HG03432 (cell line): ENCODE data around the gene ATP6V1G3.
A peak's percentile ranks its signal among the peaks of the same experiment; 100 is the strongest.
"Not testable (repeated sequence)": the region's sequence is repeated elsewhere in the genome, so short reads cannot be mapped to it uniquely, and the experiment has no call there.

Source experiments
- ATAC-seq: cut with Tn5 transposase; IDR thresholded peaks from one replicate; pipeline ENCODE4 v1.9.1; 2021; ENCODE audit warnings: mild to moderate bottlenecking, moderate library complexity; ENCODE audit not compliant: unreplicated experiment

Gene ATP6V1G3

DNA sequence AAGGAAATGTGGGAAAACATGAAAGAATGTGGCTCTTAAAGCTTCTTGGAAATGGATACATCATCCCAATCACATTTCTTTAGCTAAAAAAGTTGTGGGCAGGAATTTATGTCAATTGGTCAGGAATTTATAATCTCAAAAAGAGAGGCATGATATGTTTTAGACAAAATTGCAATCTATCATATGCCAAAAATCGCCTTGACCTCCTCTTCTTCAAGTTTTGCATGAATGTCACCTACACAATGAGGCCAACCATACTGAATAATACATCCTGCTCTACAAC, 42.4 kb downstream of the ATP6V1G3 start:
- ATAC-seq = no peak

DNA sequence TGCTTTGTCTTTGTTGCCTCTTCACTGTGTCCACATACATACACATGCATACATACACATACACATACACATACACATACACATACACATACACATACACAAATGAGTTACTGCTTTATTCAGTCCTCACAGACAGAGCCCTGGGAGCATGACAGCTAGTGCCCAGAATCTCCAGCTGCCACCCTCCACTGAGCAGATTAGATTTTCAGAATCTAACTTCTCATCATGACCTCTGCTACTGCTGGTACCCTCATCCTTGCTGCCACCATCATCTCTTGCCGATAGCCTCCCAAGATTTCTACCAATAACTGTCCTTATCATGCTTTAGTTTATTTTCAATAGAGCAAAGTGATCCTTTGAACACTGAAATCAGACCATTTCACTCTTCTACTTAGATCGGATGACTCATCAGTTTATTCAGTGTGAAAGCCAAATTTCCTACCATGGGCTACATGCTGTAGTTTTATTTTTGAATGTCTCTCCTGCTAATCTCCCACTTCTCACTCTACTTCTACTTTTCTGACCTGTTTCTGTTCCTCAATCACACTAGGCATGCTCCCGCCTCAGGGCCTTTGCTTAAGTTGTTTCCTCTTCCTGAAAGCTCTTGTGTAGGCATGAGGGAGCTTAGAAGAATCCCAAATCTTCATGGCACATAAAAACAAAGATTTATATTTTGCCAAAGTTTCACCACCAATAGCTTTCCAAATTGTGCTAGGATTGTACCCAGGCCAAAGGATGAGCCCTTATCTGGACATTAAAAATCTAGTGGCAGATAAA, 43.0 kb downstream of the ATP6V1G3 start:
- ATAC-seq = peak; percentile 49

DNA sequence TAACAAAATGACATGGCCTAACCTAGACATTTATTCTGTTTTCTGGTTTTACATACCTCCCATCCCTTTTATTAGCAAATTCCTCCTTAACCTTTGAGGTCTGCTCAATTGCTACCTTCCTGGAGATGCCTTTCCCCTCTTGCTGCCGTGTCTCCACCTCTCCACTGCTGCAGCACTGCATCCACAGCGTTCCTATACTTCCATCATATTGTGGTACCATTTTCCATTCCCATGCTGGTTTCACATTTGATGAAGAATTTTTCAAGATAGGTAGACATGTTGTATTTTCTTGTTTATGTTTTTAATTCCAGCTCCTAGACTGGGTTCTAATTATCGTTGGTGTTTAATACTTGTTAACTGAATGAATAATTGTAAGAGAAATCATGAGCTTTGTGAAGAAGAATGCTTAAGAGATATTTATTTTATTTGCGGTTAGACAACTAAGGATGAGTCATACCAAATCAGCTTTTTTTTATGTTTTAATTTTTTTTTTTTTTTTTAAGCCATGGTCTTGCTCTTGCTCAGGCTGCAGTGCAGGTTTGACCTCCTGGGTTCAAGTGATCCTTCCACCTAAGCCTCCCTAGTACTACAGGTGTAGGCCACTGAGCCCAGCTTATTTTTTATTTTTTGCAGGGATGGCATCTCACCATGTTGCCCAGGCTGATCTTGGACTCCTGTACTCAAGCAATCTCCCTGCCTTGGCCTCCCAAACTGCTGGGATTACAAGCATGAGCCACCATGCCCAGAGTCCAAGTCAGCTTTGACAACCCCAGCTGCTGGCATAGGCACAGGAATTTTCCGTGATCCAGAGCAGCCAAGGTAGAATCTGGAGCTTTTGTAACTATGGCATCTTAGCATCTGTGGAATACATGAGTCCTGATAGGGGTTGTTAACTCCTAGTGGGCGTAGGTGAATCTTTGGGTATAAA, 44.0 kb downstream of the ATP6V1G3 start:
- ATAC-seq = no peak

DNA sequence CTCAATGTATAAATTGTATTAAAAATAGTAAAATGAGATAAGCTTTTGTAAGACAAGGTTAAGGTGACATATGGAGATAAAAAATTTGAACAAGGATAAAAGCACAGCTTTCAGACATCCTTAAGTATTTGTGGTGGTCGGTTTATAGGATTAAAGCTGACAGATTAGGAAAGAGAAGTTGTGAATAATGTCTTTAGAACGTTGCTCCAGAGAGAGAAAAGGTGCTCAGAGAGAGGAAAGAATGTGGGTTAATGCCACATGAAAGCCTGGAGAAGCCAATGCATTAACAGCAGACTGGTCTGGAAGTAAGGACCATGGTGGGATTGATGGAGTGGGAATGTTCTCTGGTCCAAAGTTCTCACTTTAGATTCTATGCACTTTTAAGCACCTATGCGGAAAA, 44.8 kb downstream of the ATP6V1G3 start:
- ATAC-seq = no peak

DNA sequence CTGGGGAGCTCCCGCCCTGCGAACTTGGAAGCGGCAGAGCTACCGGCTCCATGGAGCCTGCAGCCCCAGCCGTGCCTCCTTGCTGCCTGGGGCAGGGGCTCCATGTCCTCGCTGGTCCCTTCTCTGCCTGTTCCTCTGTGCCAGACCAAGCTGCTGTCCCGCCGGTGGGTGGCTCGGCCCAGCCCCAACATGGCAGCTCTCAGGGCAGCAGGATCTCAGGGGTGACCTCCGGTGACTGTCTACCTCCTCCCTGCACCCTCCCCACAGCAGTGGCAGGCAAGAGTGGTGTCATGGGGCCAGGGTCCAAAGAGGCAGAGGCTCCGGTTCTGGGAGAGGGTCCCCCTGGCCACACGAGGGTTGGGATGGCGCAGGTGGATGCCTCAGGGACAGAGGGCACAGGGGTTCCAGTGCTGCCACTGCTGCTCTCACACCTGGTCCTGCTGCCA, 45.8 kb downstream of the ATP6V1G3 start:
- ATAC-seq = no peak

DNA sequence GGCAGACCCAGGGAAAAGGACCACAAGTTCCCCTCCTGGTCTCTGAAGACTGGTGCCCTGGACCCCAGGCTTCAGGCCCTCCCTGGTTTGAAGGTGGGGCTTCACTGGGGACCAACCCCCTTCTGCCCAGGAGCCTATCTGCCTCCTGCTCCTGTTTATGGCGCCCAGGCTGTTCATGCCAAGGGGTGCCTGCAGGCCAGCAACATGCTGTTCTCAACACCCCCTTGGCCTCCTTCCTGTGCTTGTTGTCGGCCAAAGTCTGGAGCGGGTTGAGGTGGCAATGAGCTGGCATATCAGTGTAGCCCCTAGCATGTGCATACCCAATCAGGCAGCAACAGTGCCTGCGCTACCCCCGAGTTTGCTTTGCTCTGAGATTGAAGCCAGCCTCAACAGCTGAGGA, 46.3 kb downstream of the ATP6V1G3 start:
- ATAC-seq = no peak

DNA sequence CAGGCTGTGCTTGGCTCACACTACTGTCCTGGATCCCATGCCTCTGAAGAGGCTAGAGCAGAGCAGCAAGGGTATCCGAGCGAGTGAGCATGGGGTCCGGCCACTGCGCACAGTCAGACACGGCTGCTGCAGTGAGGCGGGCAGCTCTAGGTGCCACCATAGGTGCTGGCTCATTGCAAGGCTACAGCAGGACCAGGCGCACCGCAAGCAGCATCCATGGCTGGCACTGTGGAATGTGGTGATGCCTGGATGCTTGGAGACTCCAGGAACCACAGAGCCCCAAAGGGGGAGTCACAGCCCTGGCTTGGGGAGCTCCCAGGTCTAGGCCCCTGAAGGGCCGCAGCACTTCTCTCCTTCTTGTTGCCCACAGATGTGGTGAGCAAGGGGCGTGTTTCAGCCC, 47.2 kb downstream of the ATP6V1G3 start:
- no peak for ATAC-seq

DNA sequence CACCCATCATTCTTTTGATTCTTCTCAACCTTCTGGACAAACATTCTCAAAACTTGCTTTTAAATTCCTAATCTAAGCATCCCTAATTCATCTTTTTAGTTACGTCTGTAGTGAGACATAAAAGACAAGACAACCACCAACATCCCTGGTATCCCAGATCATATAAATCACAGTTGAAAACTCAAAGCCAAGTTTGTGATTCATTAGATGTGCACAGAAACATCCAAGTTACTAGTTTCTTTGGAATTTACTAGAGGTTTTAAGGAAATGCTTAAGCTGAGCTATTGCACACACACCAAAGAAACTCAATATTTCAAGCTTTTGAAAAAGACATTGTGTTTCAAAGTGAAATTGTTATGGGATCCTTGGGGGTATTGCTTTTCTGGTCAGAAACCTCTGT, 47.6 kb downstream of the ATP6V1G3 start:
- ATAC-seq = no peak

DNA sequence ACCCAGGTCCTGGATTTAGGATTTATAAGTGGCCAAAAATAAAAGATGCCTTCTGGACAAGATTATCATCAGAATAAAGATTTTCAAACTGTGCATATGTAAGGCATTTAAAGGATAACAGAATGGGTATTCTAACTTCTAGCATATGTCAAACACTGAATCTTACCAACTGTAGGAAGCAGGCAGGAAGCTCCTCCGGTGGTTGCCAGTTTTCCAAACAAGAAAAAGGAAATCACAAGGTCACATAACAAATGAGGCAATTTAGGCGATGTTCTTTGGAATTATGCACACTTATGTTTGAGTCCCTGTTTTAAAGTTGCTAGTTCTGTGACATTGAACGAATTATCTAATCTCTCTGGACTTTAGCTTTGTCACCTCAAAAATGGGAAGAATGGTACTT, 48.9 kb downstream of the ATP6V1G3 start:
- no peak for ATAC-seq

DNA sequence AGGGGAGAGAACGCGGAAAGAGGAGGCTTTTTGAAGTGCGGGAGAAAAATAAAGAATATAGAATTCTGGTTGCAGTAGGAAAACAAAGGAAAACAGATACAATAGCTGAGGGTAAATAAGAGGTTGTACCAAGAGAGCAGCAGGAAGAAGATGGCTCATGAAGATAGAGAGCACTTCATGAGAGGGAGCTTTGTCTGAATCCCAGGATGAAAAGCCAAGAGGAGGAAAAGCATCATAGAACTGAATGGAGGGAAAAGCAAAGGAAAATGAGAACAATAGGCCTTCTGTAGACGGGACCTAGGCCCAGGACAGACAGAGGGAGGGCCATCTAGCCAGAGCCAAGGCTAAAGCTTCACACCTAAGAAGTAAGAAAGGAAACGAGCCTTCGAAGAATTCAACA, 49.5 kb downstream of the ATP6V1G3 start:
- ATAC-seq = no peak

DNA sequence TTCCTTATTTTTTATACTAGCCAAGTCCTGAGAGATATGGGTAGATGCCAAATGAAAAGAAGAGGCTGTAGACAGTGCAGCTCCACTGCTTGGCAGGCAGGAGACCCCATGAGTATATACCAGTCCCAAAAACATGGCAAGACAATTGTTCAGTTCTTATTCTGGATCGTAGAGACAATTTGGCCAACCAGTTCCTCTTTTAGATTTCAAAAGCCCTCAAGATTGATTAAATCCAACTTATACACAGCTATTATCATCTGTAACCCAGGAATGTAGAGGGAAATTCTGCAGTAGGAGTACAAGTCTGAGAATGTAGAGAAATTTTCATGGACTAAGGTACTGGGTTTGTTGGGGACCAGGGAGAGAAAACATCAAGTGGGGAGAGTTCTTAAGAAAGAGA, 50.3 kb downstream of the ATP6V1G3 start:
- no peak for ATAC-seq

DNA sequence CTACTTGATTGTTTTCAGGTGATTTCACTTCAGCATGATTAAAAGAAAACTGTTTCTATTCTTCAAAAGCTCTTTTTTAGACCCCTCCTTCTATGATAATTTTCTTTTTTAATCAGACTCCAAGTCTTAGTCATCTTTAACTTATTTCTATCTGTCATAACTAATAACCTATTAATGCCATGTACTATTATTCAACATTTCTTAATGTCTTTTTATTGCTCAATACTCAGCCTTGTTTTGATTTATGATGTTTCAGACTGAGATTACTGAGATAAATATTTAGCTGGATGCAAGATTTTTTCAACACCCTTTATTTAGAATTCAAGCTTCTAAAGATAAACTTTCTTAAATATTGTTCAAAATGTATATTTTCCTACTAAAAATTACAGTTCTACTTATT, 53.6 kb downstream of the ATP6V1G3 start:
- ATAC-seq = no peak

DNA sequence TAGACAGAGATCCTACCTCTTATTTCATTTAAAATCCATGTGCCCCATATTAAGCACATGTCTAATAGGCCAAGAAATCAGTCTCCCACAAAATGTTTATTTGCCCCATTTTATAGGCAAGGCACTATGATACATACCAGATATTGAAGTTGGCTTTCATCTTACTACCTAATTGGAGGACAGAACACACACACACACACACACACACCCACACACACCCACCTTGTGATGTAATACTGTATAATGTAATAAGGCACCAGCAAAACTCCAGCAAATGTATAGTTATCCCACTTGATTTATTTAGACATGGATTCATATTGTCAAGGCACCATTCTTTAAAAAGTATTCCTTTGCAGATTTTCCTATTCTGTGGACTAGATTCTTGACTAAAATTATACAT, 56.8 kb downstream of the ATP6V1G3 start:
- no peak for ATAC-seq

DNA sequence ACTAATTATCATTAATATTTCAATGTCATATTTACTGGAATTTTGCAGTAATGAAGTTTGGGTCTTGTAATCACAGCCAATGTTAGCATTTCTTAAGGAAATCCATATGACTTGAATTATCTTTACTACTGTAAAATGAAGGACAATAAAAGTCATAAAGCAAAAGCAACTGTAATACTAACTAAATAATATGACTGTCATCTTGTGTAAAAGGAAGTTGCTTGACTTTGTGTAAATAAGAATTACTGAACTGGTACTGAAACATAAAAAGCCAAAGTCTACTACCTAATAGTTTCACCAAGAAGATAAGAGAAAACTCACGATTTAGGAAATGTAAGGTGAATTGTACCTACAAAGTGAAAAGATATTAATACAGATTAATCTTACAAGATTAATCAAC, 57.5 kb downstream of the ATP6V1G3 start:
- ATAC-seq = no peak

DNA sequence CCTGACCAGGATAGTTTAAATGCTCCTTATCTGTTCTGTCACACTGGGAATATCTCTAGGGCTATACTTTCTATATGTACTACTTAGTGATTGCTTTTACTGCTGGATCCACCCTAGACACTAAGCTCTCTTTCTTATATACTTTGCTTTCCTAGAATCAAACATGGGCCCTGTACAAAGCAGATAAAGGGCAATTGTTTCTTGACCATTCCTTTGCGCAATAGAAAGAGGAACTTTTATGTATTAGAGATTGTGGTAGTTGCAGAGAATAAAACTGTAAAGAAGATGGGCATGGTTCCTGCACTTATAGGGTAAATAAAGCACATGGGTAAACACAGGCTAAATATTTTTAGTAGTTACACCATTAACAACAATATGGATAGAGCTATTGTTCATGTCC, 58.8 kb downstream of the ATP6V1G3 start:
- ATAC-seq = no peak

DNA sequence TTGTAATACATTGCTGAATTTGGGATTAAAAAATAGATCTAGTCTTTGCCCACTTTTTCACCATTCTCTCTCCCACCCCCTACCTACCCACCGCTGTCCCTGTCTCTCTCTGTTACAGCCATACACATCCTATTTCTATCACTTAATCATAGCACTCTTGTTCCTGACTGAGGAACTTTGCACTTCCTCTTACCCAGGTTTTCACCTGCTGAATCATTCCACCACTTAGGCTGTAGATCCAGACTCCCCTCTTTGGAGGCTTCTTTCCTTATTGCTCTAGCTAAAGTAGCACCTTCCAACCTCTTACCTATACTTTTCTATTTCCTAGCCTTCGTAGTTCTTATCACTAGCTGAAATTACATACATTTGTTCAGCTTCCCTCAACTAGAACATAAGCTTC, 59.6 kb downstream of the ATP6V1G3 start:
- ATAC-seq = no peak

DNA sequence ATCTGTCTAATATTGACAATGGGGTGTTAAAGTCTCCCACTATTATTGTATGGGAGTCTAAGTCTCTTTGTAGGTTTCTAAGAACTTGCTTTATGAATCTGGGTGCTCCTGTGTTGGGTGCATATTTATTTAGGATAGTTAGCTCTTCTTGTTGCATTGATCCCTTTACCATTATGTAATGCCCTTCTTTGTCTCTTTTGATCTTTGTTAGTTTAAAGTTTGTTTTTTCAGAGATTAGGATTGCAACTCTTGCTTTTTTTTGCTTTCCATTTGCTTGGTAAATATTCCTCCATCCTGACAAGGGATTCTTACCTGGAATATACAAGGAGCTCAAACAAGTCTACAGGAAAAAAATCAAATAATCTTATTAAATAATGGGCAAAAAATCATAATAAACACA, 63.1 kb downstream of the ATP6V1G3 start:
- ATAC-seq = not testable (repeated sequence)
